Measurements from ENCODE around the gene TCEAL5. TPM values are rescaled to one million over a fixed set of nuclear protein-coding genes. Genes with fewer than 3 reads are reported as not detected.
"Not testable (repeated sequence)": the region's sequence is repeated elsewhere in the genome, so short reads cannot be mapped to it uniquely, and the experiment has no call there.

The TCEAL5 gene
- total RNA-seq, 1 experiment from 2014 or later: not detected

DNA sequence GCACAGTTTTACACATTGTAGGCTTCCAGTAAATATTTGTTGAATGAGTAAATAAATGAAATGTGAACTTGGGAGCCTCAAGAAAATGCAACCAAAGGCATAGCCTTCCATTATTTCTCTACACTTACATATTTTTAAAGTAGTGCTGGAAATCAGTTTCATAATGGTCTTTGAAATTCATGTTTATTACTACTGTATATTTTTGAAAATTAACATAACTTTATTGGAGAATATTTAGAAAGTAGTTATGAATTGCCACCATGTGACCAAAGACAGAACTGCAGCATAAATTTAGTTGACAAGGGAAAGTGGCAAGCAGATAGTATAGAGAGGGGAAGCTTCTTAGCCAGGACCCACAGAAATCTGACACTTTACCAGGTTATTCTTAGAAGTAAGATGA lies 28.0 kb downstream of the TCEAL5 start:
- CTCF ChIA-PET: no interaction called here
- no TSS peak for BruUV-seq (replicated peaks)
- DNase-seq: no peak
- Mint-ChIP-seq H3K27me3 (ENCODE audit: unreplicated experiment) (peaks cover 21% of the 10 kb centered on the region), H3K27ac (ENCODE audit: unreplicated experiment) (no peak overlapping the region), H3K36me3 (ENCODE audit: insufficient read depth, unreplicated experiment) (no peaks in the 10 kb centered on the region), H3K4me1 (ENCODE audit: low read depth, unreplicated experiment) (no peaks in the 10 kb centered on the region), H3K4me3 (ENCODE audit: low read depth, unreplicated experiment) (no peak overlapping the region), H3K9me3 (ENCODE audit: low read depth, unreplicated experiment) (no peaks in the 10 kb centered on the region)
- TF ChIP-seq, protein P1, sequence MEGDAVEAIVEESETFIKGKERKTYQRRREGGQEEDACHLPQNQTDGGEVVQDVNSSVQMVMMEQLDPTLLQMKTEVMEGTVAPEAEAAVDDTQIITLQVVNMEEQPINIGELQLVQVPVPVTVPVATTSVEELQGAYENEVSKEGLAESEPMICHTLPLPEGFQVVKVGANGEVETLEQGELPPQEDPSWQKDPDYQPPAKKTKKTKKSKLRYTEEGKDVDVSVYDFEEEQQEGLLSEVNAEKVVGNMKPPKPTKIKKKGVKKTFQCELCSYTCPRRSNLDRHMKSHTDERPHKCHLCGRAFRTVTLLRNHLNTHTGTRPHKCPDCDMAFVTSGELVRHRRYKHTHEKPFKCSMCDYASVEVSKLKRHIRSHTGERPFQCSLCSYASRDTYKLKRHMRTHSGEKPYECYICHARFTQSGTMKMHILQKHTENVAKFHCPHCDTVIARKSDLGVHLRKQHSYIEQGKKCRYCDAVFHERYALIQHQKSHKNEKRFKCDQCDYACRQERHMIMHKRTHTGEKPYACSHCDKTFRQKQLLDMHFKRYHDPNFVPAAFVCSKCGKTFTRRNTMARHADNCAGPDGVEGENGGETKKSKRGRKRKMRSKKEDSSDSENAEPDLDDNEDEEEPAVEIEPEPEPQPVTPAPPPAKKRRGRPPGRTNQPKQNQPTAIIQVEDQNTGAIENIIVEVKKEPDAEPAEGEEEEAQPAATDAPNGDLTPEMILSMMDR (IDR thresholded peaks at IDR 0.05; ENCODE audit: unreplicated experiment): no peak
- intact Hi-C loops (cut with micrococcal nuclease; ENCODE audit: unreplicated experiment): loop anchor here (1.0 kb wide), 1 partner anchor 37 kb away; no protein-coding TSS in a partner anchor

DNA sequence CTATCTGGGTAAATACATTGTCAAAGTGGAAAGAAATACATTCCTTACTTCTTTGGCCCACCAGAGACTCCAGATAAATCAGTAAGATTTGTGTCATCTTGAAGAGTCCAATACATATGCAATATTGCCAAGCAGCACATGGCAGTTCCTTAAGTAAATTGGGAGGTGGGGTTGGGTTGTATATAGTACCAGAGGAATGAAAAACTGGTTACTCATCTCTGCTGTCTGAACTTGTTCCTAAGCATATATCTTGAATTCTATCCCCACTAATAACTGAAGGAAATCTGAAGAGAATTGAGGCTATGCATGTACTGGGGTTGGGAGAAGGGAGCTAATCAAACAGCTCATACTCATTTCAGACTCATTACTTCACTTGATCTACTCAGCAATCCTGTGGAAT lies 36.4 kb downstream of the TCEAL5 start:
- CTCF ChIA-PET: no interaction called here
- Mint-ChIP-seq H3K27ac (ENCODE audit: unreplicated experiment) (no peak overlapping the region), H3K9me3 (ENCODE audit: low read depth, unreplicated experiment) (no peaks in the 10 kb centered on the region), H3K27me3 (ENCODE audit: unreplicated experiment) (peaks cover 30% of the 10 kb centered on the region), H3K4me3 (ENCODE audit: low read depth, unreplicated experiment) (no peak overlapping the region), H3K4me1 (ENCODE audit: low read depth, unreplicated experiment) (no peaks in the 10 kb centered on the region), H3K36me3 (ENCODE audit: insufficient read depth, unreplicated experiment) (no peaks in the 10 kb centered on the region)
- BruUV-seq (replicated peaks): no TSS peak
- intact Hi-C loops (cut with micrococcal nuclease; ENCODE audit: unreplicated experiment): no loop called here
- TF ChIP-seq, protein P1 (IDR thresholded peaks at IDR 0.05; ENCODE audit: unreplicated experiment): no peak
- no peak for DNase-seq

DNA sequence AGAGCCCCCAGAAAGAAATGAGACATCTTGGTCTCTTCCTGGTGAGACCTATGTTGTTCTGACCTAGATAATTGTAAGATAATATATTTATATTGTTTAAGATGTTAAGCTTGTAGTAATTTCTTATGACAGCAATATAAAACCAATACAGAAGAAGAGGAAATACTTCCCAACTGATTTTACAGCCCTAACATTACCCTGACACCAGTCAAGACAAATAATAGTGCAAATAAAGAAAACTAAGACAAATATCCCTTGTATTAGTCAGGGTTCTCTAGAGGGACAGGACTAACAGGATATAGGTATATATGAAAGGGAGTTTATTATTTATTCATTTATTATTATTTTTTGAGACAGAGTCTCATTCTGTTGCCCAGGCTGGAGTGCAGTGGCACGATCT lies 40.3 kb downstream of the TCEAL5 start:
- no peaks in the 10 kb centered on the region for H3K36me3 Mint-ChIP-seq (ENCODE audit: insufficient read depth, unreplicated experiment)
- H3K4me1 Mint-ChIP-seq (ENCODE audit: low read depth, unreplicated experiment): no peaks in the 10 kb centered on the region
- TF ChIP-seq, protein P1 (IDR thresholded peaks at IDR 0.05; ENCODE audit: unreplicated experiment): no peak
- no peak overlapping the region for H3K4me3 Mint-ChIP-seq (ENCODE audit: low read depth, unreplicated experiment)
- CTCF ChIA-PET: no interaction called here
- DNase-seq: no peak
- H3K27ac Mint-ChIP-seq (ENCODE audit: unreplicated experiment): no peak overlapping the region
- no peaks in the 10 kb centered on the region for H3K9me3 Mint-ChIP-seq (ENCODE audit: low read depth, unreplicated experiment)
- BruUV-seq (replicated peaks): no TSS peak
- intact Hi-C loops (cut with micrococcal nuclease; ENCODE audit: unreplicated experiment): no loop called here
- peaks cover 25% of the 10 kb centered on the region for H3K27me3 Mint-ChIP-seq (ENCODE audit: unreplicated experiment)

DNA sequence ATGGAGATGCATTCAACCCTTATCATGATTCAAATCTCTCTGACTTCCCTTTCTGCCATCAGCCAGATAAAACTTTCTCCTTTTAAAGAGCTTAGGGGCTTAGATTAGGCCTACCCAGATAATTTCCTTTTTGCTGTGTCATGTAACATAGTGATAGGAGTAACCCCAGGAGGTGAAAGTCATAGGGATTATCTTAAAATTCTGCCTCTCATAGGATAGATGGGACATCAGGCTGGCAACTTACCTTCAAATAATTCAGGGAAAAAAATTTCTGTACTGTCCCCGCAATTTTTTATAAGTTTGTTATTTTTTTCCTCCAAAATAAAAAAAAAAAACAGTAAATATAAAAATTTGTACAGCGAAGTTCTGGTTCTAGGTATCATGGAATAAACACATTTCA lies 40.9 kb downstream of the TCEAL5 start:
- DNase-seq; H3K4me1 Mint-ChIP-seq (ENCODE audit: low read depth, unreplicated experiment); intact Hi-C loops (cut with micrococcal nuclease; ENCODE audit: unreplicated experiment); BruUV-seq (replicated peaks); H3K4me3 Mint-ChIP-seq (ENCODE audit: low read depth, unreplicated experiment); CTCF ChIA-PET; H3K27ac Mint-ChIP-seq (ENCODE audit: unreplicated experiment); H3K9me3 Mint-ChIP-seq (ENCODE audit: low read depth, unreplicated experiment); H3K36me3 Mint-ChIP-seq (ENCODE audit: insufficient read depth, unreplicated experiment): not testable (repeated sequence)
- peaks cover 21% of the 10 kb centered on the region for H3K27me3 Mint-ChIP-seq (ENCODE audit: unreplicated experiment)

DNA sequence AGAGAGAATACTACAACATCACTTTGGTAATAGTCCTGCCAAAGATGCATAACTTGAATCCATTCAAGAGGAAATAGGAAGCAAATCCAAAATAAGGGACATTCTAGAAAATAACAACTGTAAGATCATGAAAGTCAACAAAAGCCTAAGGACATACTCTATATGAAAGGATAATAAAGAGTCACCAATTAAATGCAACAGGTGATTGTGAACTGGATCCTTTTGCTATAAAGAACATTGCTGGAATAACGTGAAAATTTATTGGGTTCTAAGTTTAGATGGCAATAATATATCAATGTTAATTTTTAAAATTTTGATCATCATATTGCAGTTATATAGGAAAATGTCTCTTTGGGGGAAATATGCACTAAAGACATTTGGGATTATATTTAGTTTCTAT lies 41.7 kb downstream of the TCEAL5 start:
- no peak for DNase-seq
- Mint-ChIP-seq H3K4me3 (ENCODE audit: low read depth, unreplicated experiment) (no peak overlapping the region), H3K27ac (ENCODE audit: unreplicated experiment) (no peak overlapping the region), H3K4me1 (ENCODE audit: low read depth, unreplicated experiment) (no peaks in the 10 kb centered on the region), H3K36me3 (ENCODE audit: insufficient read depth, unreplicated experiment) (no peaks in the 10 kb centered on the region), H3K27me3 (ENCODE audit: unreplicated experiment) (peaks cover 21% of the 10 kb centered on the region), H3K9me3 (ENCODE audit: low read depth, unreplicated experiment) (no peaks in the 10 kb centered on the region)
- BruUV-seq (replicated peaks): no TSS peak
- CTCF ChIA-PET: no interaction called here
- TF ChIP-seq, protein P1 (IDR thresholded peaks at IDR 0.05; ENCODE audit: unreplicated experiment): no peak
- intact Hi-C loops (cut with micrococcal nuclease; ENCODE audit: unreplicated experiment): no loop called here

Data from Calu3 (cell line).